GM12874 (cell line): ENCODE data around the gene TMEM255B.

ENCODE experiments used
- TF ChIP-seq, protein P1 (sequence below): IDR thresholded peaks from 2 replicates; pipeline ENCODE4 v1.5.1; 2011; ENCODE audit warnings: low read depth, mild to moderate bottlenecking, control low read depth, low read length, moderate library complexity; ENCODE audit not compliant: insufficient read depth

The TMEM255B gene

DNA sequence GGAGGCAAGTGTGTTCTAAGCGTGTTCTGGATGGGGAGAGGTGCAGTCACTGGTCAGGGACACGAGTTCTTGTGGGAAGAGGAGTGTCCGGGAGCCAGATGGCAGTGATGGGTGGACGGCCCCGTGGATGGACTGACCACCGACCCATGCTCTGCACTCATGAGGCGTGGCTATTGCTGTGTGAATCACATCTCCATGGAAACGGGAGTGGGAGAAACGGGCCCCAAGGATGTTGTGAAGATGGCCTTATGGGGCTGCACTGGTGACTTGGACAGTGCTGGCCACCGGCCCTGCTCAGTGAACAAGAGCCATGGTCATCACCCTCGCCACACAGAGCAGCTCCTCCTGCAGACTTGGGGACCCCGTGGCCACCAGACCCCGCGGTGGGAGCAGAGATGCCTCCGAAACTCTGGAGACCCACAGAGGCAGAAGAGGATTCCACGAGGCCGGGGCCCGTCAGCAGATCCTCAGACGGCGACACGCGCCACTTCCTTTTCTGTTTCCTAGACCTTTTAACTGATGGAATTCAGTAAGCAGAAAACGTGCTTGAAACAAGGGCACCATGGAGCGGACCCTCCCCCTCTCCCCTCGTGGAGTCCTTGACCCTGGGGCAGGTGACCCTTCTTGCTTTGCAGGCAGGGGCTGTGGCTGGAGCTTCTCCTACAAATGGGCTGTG is 57.4 kb downstream of the TMEM255B start:
- TF ChIP-seq, protein P1, sequence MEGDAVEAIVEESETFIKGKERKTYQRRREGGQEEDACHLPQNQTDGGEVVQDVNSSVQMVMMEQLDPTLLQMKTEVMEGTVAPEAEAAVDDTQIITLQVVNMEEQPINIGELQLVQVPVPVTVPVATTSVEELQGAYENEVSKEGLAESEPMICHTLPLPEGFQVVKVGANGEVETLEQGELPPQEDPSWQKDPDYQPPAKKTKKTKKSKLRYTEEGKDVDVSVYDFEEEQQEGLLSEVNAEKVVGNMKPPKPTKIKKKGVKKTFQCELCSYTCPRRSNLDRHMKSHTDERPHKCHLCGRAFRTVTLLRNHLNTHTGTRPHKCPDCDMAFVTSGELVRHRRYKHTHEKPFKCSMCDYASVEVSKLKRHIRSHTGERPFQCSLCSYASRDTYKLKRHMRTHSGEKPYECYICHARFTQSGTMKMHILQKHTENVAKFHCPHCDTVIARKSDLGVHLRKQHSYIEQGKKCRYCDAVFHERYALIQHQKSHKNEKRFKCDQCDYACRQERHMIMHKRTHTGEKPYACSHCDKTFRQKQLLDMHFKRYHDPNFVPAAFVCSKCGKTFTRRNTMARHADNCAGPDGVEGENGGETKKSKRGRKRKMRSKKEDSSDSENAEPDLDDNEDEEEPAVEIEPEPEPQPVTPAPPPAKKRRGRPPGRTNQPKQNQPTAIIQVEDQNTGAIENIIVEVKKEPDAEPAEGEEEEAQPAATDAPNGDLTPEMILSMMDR: no peak

DNA sequence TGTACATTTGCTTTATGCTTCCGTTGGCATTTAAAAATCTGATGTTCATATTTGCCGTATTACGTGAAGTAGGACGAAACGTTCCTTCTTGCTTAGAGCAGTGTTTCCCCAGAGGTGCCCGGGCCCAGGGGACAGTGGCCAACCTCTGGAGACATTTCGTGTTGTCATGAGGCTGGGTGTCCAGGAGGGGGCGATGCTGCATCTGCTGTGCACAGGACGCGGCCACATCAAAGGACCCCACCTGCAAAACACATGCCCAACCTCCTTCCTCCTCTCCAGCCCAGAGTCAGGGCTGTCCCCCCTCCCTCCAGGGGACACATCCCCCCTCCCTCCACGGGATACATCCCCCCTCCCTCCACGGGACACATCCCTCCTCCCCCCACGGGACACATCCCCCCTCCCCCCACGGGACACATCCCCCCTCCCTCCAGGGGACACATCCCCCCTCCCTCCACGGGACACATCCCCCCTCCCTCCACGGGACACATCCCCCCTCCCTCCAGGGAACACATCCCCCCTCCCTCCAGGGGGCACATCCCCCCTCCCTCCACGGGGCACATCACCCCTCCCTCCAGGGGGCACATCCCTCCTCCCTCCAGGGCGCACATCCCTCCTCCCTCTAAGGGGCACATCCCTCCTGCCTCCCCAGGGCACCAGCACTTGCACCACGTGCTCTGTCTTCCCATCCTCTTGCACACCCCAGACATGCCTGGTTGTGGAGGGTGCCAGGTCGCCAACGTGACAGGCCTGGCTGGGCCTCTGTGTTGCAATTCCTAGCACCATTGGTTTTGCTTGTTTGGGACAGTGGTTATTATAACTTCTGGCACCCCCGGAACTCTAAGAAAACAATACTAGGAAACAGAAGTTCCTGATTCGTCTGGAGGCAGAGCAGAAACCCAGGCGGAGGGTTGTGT is 58.2 kb downstream of the TMEM255B start:
- TF ChIP-seq, protein P1: peak; percentile 72

DNA sequence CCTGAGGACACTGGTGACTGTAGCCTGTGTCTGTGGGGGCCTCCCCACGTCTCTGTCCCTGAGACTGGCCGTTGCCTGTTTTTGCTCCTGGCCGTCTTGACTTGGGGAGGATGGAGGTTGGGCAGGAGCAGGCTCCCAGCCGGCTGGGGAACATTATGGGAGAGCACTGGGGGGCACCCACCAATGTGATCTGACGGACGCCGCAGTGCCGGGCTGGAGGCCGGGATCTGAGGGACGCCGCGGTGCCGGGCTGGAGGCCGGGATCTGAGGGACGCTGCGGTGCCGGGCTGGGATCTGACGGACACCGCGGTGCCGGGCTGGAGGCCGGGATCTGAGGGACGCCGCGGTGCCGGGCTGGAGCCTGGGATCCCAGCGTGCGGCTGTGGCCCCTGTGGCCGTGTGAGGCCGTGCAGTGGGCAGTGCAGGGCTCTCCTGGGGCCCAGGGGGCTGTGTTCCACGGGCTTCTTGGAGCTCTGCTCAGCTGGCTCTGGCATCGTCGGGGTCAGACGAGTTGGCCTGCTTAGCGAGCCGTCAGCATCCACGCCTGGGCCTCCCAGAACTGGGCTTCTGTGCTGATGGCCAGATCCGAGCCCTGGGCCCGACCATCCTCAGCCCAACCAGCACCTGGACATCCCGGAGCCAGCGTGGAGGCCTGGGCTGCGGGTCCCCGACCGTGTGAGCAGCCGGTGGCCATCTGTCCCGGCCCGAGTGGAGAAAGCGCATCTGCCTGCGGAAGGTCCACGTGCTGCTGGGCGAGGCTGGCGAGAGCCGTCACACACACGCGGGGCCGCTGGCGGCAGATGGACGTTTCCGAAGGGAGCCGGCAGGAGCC is 59.0 kb downstream of the TMEM255B start:
- TF ChIP-seq, protein P1: no peak

DNA sequence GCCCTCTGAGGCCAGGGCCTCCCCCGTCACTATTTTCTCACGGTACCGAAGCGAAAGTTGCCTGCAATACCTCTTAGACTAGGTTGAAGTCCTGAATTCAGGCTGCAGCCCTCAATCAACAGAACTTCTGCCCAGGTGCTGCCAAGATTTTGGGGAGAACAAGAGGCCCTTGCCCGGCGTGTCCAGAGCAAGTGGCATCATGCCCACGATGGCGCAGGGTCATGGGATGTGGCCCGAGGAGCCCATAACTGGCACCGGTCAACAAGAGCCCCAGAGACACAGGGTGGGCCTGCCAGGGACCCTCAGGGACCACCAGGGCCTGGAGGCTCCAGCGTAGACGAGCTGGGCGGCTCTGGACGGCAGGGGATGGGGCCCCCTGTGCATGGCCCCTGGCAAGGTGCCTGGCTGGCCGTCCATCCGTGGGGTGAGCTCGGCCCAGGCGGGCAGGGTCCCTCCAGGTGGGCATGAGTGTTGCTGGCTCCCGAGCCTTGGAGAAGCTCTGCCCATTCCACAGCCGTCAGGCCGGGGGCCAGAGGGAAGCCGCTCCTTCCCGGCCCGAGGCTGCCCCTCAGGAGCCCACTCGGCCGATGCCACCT is 59.8 kb downstream of the TMEM255B start:
- TF ChIP-seq, protein P1: no peak

DNA sequence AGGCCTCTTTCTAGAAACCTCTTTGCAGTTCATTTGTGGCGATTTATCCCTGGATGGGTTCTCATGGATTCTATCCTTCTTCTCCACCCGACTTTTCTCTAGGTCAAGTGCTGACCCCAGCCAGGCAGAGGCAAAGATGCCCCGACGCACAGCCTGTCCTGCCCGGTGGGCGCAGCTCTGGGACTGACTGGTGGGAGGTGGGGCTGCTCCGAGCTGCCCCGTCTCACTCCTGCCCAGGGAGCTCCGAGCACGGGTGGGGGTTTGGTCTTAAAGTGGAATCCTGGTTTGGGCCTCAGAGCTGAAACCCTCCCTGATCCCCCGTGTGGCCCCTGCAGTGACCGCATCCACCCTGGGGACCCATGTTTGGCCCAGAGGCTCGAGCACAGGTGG is 60.3 kb downstream of the TMEM255B start:
- TF ChIP-seq, protein P1: no peak

DNA sequence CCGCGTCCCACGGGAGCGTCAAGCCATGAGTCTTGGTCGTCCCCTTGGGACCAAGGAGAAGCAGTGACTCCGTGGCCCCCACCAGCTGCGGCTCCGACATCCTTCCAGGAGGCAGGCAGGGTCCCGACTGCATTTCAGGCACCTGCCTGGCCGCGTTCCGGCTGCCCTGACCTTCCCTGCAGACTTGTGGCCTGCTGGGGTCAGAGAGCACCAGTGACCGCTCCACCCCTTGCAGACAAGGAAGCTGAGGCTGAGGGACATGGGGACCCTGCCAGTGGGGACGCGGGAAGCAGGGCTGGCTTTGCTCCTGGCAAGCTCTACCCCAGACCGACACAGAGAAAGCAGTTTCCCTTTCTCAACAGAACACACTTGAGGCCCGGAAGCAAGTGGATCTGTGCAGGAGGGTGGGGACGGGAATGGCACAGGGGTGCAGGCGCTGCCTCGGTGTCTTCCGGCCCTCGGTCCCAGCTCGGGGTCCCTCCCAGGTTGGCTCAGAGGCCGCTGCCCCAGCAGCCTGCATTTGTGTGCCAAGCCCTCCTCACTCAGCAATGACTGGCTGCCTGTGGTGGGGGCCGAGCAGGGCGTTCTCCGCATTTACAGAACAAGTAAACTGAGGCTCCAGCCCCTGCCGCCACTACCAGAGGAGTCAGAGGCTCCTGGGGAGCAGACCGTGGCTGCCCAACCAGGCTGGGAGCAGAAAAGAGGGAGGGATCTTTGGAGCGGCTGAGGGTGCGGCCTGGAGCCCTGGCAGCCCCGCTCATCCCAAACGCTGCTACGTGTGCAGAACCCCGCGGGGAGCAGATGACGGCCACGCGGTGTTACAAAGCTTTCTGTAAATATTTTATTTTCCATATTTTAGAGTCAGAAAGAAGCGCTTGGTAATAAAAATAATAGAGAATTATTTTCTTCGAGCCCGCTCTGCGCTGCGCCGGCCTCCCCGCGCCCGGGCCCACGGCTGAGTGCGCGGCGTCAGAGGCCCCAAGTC is 61.0 kb downstream of the TMEM255B start:
- TF ChIP-seq, protein P1: no peak
